Fibroblast of lung (primary cell): ENCODE results near the gene NEDD4.

Source experiments
- CTCF ChIP-seq, 2 donors: IDR thresholded peaks in 1 of 2; conservative IDR thresholded peaks in 1 of 2; 1 replicate in 1 of 2; 2 replicates in 1 of 2; pipeline ENCODE4 v1.5.1; 2011 to 2012; ENCODE audit warnings: low read length in 2 of 2, control low read depth in 1 of 2, inconsistent platforms in 1 of 2, low read depth in 1 of 2, mild to moderate bottlenecking in 1 of 2
- EZH2 ChIP-seq: IDR thresholded peaks from 2 replicates; pipeline ENCODE4 v1.5.1; 2012; ENCODE audit warnings: low read length, control low read depth, mild to moderate bottlenecking; ENCODE audit errors: missing control alignments

GRCh38 chr15:55869660-55870059 is 123.8 kb downstream of the NEDD4 start:
- TF ChIP-seq CTCF (conservative IDR thresholded peaks at IDR 0.05 in 1 of 2, IDR thresholded peaks at IDR 0.05 in 1 of 2; ENCODE audit: low read depth in 1 of 2, low read length in 2 of 2) (no peak), EZH2 (no peak)
